Liver (tissue), 3 donors: ENCODE data around the gene MRAS.

Source experiments
- ATF3 ChIP-seq: IDR thresholded peaks from 2 replicates; pipeline ENCODE4 v1.6.1; 2016; ENCODE audit warnings: antibody characterized with exemption
- CTCF ChIP-seq: fragments of 150-350 bp; IDR thresholded peaks from 2 replicates; pipeline ENCODE4 v1.5.1; 2017; ENCODE audit warnings: improper control_type of control experiment, low read depth, low read length; ENCODE audit not compliant: missing input control
- HNF4A ChIP-seq, 2 donors: conservative IDR thresholded peaks; 2 replicates each; pipeline ENCODE4 v1.6.1; 2016; ENCODE audit warnings: antibody characterized with exemption in 2 of 2, mild to moderate bottlenecking in 2 of 2
- MAX ChIP-seq: IDR thresholded peaks from 2 replicates; pipeline ENCODE4 v1.6.1; 2016; ENCODE audit warnings: antibody characterized with exemption
- REST ChIP-seq: IDR thresholded peaks from 2 replicates; pipeline ENCODE4 v1.6.1; 2016; ENCODE audit warnings: antibody characterized with exemption, mild to moderate bottlenecking
- RXRA ChIP-seq, 2 donors: IDR thresholded peaks; 2 replicates each; pipeline ENCODE4 v1.6.1; 2017 to 2018; ENCODE audit warnings: antibody characterized with exemption in 2 of 2, mild to moderate bottlenecking in 1 of 2
- TAF1 ChIP-seq: conservative IDR thresholded peaks from 2 replicates; pipeline ENCODE4 v1.6.1; 2016; ENCODE audit warnings: antibody characterized with exemption, mild to moderate bottlenecking
- YY1 ChIP-seq: IDR thresholded peaks from 2 replicates; pipeline ENCODE4 v1.6.1; 2016; ENCODE audit warnings: antibody characterized with exemption, mild to moderate bottlenecking
- donor health status: healthy.
- donor health status: healthy.

- TF ChIP-seq MAX (no peak), TAF1 (no peak), CTCF (no peak), RXRA (IDR thresholded peaks at IDR 0.05) (no peak), REST (no peak), YY1 (peak; percentile 28), HNF4A (conservative IDR thresholded peaks at IDR 0.05) (no peak), ATF3 (no peak)
Observed at GRCh38 chr3:138347960-138348753, at the start of gene MRAS.
